GM19035 (cell line): ENCODE data around the gene PRDM11.
A peak's percentile ranks its signal among the peaks of the same experiment; 100 is the strongest.

ENCODE experiments used
- ATAC-seq: cut with Tn5 transposase; IDR thresholded peaks from one replicate; pipeline ENCODE4 v1.9.1; 2021; ENCODE audit not compliant: unreplicated experiment

PRDM11 gene

GRCh38 chr11:45174168-45174835 is 27.9 kb downstream of the PRDM11 start:
- ATAC-seq, result no peak

- no peak for ATAC-seq
Observed at GRCh38 chr11:45174963-45175362, 28.5 kb downstream of the PRDM11 start.

DNA sequence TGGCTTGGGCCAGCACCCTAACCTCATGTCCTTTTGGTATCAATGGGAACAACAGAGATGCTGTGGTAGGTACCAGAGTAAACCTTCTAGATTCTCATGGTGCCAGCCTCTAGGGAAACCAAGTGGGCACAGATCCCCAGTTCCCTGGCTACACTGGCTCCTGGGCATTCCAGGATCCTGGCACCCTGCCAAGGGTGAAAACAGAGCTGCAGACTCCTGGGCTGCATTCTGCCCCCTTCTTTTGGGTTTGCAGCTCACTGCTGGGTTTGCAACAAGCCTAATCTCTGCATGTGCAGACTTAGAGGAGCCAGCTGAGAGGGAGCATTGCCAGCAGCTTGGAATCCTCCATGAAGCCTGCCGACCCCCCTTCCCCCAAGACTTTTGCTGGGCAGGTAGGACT is 30.6 kb downstream of the PRDM11 start:
- no peak for ATAC-seq

- ATAC-seq, result no peak
Observed at GRCh38 chr11:45178223-45178622, 31.8 kb downstream of the PRDM11 start.

GRCh38 chr11:45178890-45179671 is 32.6 kb downstream of the PRDM11 start:
- no peak for ATAC-seq

- ATAC-seq, result peak; percentile 12
Observed at GRCh38 chr11:45179686-45180178, 33.3 kb downstream of the PRDM11 start.

DNA sequence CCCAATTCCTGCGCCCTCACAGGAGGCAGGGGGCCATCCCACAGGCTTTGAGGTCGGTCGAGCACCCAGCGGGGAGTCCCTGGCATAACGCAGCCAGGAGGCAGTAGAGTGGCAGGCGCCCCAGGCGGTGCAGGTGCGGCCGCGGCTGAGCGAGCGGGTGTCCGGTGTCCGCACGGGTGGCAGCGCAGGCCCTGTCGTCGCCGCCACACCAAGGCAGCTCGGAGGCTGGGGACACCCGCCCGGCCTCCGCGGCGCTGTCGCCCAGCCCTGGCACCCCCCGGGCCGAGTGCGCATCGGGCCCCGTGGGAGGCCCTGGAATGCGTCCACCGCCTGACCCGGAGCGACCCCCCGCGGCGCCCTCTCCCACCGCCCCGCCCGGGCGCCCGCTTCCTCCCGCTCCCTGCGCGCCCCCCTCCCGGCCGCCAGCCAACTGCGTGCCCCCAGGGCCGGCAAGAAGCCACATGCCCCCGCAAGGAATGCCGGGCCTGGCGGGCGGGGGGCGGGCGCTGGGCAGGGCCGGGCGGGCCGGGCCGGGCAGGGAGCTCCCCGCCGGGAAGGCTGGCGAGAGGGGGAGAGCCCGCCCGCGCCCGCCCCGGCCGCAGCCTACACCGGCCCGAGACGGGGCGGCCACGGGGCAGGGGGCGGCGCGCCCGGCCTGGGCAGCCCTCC is 33.9 kb downstream of the PRDM11 start:
- ATAC-seq, result peak; percentile 46

DNA sequence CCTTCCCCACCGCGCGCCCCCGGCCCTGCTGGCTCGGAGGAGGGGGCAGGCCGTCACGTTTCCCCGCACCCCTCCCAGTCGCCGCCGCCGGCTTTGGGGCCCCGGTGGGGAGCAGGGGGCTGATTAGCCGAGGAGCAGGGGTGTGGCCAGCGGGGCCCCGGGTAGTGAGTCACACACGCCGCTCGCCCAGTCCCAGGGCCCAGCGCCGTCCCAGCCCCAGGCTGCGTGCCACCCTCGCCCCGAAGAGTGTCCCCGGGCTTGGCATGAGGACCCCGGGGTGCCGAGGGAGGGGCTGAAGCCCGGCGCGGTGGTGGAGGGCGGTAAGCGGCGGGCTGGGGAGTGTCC is 34.4 kb downstream of the PRDM11 start:
- no peak for ATAC-seq

- ATAC-seq, result no peak
Observed at GRCh38 chr11:45181193-45181888, 34.9 kb downstream of the PRDM11 start.

DNA sequence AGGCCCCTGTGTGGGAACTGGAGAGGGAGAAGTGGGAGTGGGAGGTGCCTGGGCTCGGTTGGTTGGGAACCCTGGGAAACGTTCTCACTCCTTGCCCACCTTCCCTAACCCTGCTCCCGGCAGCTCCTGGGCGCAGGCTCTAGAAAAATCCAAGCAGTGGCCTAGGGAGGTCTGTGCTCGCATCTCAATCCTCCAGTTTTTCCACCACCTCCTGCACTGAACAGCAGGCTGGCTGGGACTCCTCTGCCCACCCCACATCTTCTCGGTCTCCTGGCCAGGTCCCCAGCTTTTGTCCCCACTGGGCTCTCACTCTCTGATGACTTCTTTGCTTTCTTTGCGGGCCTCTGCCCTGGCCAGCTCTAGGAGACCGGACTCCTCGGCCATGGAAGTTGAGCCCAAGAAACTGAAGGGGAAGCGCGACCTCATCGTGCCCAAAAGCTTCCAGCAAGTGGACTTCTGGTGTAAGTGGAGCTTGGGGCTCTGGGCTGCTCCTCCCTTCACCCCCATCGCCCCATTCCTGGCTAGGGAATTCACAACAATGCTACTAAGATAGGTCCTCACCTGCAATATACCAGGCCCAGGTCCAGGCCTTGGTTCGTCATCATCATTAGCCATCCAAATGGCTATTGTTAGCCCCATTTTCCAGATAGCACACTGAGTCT is 35.6 kb downstream of the PRDM11 start:
- no peak for ATAC-seq

DNA sequence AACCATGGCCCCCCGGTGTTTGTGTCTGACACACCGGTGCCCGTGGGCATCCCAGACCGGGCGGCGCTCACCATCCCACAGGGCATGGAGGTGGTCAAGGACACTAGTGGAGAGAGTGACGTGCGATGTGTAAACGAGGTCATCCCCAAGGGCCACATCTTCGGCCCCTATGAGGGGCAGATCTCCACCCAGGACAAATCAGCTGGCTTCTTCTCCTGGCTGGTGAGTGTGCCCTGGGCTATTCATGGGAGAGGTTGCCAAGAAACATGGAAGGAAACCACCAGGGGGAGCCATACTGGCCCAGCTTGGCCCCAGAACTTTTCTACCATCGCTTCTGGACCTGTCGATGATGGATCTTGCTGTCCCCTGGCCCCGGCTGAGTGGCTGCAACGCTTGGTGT is 36.5 kb downstream of the PRDM11 start:
- no peak for ATAC-seq

DNA sequence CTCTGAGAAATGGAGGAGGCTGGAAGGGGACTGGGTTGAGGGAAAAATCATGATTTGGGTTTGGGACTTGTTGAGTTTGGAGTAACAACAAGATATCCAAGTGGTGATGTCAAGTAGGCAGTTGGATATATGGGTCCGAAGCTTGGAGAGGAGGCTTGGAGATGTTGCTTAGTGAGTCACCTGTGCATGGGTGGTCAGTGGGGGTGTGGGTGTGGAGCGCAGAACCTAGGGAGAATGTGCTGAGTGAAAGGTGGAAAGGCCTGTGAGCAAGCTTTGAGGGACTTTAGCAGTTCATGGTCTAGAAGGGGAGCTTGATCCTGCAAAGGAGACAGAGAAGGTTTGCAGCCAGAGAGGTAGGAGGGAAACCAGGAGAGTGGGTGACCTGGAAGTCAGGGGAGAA is 38.2 kb downstream of the PRDM11 start:
- ATAC-seq, result no peak

GRCh38 chr11:45185228-45185729 is 38.8 kb downstream of the PRDM11 start:
- ATAC-seq, result no peak

DNA sequence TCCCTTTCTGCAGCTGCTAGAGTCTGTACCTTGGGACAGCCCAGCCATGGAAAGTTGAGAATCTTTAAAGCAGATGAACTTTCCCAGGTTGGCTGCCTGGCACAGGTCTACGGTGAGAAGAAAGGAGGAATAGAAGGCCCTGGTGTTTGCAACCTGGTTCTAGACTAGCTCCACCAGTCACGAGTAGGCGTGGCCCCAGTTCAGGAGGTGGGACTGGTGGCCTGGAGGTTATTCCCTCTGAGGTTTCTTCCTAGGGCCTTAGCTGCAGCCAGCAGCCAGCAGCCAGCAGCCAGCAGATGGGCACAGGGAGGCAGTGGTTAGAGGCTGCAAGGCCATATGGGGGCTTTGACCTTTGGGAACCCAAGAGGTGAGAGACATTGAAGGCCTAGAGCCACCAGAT is 40.9 kb downstream of the PRDM11 start:
- ATAC-seq, result no peak

- ATAC-seq, result no peak
Observed at GRCh38 chr11:45188127-45188526, 41.7 kb downstream of the PRDM11 start.

DNA sequence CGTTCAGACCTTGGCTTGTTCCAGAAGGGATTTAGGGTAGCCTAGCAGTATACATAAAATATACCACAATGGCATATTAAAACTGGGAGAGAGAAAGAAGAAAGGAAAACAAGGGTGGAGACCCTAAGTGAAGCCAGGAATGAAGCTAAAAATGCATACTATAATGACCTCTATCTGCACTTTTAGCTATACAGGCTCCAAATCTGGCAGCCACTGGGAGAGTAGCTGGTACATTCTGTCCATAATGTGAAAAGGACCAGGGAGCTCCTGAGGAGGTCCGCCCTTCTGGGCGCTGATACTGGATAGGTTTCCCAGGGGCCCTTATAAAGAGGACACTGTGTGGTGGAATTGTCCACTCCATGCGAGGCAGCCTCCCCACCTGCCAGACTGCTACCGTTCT is 42.8 kb downstream of the PRDM11 start:
- no peak for ATAC-seq

- no peak for ATAC-seq
Observed at GRCh38 chr11:45193695-45194094, 47.3 kb downstream of the PRDM11 start.

GRCh38 chr11:45204761-45205160 is 58.3 kb downstream of the PRDM11 start:
- ATAC-seq, result no peak

- ATAC-seq, result no peak
Observed at GRCh38 chr11:45205978-45206377, 59.5 kb downstream of the PRDM11 start.

- no peak for ATAC-seq
Observed at GRCh38 chr11:45208135-45208534, 61.7 kb downstream of the PRDM11 start.
